GM12891 (cell line): ENCODE results near the gene ARHGEF12.

Source experiments
- PAX5 ChIP-seq: IDR thresholded peaks from 2 replicates; pipeline ENCODE4 v1.6.1; 2011; ENCODE audit warnings: low read length, moderate library complexity, mild to moderate bottlenecking; ENCODE audit not compliant: insufficient read depth, severe bottlenecking
- POLR2A ChIP-seq: IDR thresholded peaks from 2 replicates; pipeline ENCODE4 v1.6.1; 2011; ENCODE audit warnings: low read depth, low read length, control low read depth
- POLR2AphosphoS5 ChIP-seq: IDR thresholded peaks from 2 replicates; pipeline ENCODE4 v1.6.1; 2011; ENCODE audit warnings: low read depth, low read length, control low read depth
- SPI1 ChIP-seq: IDR thresholded peaks from 2 replicates; pipeline ENCODE4 v1.6.1; 2011; ENCODE audit warnings: low read depth, low read length, control low read depth
- TAF1 ChIP-seq: IDR thresholded peaks from 2 replicates; pipeline ENCODE4 v1.6.1; 2011; ENCODE audit warnings: low read depth, low read length, control low read depth

DNA sequence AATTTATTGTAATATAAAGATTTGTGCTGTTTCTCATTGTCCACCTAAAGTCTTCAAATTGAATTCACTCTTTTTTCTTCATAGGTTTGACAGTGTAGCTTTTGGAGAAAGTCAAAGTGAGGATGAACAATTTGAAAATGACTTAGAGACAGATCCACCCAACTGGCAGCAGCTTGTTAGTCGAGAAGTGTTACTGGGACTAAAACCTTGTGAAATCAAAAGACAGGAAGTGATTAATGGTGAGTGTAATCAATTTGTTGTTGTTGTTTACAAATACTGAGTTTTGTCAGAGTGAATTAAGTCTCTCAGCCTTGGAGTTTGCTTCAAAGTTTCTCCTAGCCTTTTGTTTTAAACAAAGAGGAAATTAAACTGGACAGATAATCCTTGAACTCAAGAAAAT, 121.8 kb downstream of the ARHGEF12 start:
- no peak for TF ChIP-seq POLR2AphosphoS5
- TF ChIP-seq POLR2A, result no peak
- TF ChIP-seq TAF1, result no peak
- TF ChIP-seq PAX5, result no peak
- no peak for TF ChIP-seq SPI1
